Measurements from ENCODE around the gene GLI1. TPM values are rescaled to one million over a fixed set of nuclear protein-coding genes. Genes with fewer than 3 reads are reported as not detected.

The GLI1 gene
- polyA plus RNA-seq, 1 donor (not counting 4 experiments of a cell fraction or from before 2014, with no cell fraction given), result 1.0 TPM

DNA sequence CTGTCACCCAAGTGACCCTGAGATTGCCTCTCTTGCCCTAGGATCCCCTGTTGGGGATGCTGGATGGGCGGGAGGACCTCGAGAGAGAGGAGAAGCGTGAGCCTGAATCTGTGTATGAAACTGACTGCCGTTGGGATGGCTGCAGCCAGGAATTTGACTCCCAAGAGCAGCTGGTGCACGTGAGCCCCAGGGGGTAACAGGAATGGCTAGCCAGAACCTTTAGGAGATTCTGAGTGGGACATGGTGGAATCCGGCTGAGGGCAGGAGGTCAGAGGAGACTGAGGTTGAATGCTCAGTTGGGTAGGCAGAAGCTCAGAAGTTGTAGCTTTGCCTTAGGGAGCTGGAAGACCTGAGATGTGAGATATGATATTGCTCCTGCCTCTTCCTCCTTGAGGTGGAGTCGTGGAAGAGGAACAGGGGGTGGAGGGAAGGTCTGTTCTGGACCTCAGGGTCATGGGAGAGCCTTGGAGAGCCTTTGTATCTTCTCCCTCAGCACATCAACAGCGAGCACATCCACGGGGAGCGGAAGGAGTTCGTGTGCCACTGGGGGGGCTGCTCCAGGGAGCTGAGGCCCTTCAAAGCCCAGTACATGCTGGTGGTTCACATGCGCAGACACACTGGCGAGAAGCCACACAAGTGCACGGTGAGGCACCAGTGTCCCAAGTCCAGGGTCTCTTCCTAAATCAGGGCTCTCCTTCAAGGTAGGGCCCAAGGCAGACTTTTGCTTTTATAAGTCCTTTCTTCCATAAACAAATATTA lies 6.3 kb downstream of the GLI1 start:
- Histone ChIP-seq H4K20me1 (ENCODE audit: control insufficient read depth, extremely low read depth, insufficient read depth, low read length) (no peaks in the 10 kb centered on the region), H3K9me1 (ENCODE audit: control insufficient read depth, extremely low read depth, insufficient read depth, low read length) (no peaks in the 10 kb centered on the region), H3K9me3 (ENCODE audit: control insufficient read depth, low read depth, low read length) (no peaks in the 10 kb centered on the region), H3K27me3 (ENCODE audit: control insufficient read depth, extremely low read depth, insufficient read depth, low read length) (peaks cover 44% of the 10 kb centered on the region), H3K4me1 (ENCODE audit: control insufficient read depth, extremely low read depth, insufficient read depth, low read length) (peaks cover 10% of the 10 kb centered on the region), H3K4me3 (ENCODE audit: control insufficient read depth in 2 of 3, extremely low read depth in 1 of 3, insufficient read depth in 2 of 3, low read depth in 1 of 3, low read length in 3 of 3) (no peak overlapping the region), H3K9ac (ENCODE audit: control insufficient read depth, extremely low read depth, insufficient read depth, low read length) (no peak overlapping the region), H2AFZ (ENCODE audit: control insufficient read depth, low read length) (no peak overlapping the region), H3K27ac (ENCODE audit: control insufficient read depth, insufficient read depth, low read length) (no peak overlapping the region), H3K79me2 (ENCODE audit: control insufficient read depth, insufficient read depth, low read length) (no peaks in the 10 kb centered on the region), H3K36me3 (ENCODE audit: control insufficient read depth in 2 of 2, extremely low read depth in 1 of 2, insufficient read depth in 2 of 2, low read length in 2 of 2) (no peaks in the 10 kb centered on the region), H3K4me2 (ENCODE audit: control insufficient read depth, extremely low read depth, insufficient read depth, low read depth, low read length) (no peak overlapping the region)
- dilution Hi-C loops (cut with MboI; ENCODE audit: extremely low pct_ligation_motif_present, low sequenced_read_pairs), result no loop called here
- TF ChIP-seq, protein P1, sequence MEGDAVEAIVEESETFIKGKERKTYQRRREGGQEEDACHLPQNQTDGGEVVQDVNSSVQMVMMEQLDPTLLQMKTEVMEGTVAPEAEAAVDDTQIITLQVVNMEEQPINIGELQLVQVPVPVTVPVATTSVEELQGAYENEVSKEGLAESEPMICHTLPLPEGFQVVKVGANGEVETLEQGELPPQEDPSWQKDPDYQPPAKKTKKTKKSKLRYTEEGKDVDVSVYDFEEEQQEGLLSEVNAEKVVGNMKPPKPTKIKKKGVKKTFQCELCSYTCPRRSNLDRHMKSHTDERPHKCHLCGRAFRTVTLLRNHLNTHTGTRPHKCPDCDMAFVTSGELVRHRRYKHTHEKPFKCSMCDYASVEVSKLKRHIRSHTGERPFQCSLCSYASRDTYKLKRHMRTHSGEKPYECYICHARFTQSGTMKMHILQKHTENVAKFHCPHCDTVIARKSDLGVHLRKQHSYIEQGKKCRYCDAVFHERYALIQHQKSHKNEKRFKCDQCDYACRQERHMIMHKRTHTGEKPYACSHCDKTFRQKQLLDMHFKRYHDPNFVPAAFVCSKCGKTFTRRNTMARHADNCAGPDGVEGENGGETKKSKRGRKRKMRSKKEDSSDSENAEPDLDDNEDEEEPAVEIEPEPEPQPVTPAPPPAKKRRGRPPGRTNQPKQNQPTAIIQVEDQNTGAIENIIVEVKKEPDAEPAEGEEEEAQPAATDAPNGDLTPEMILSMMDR (optimal IDR thresholded peaks at IDR 0.05 in 1 of 3, IDR thresholded peaks at IDR 0.05 in 1 of 3, conservative IDR thresholded peaks at IDR 0.05 in 1 of 3; ENCODE audit: extremely low read depth in 1 of 3, insufficient read depth in 2 of 3, low read length in 3 of 3), result no peak
- TF ChIP-seq EZH2 (IDR thresholded peaks at IDR 0.05; ENCODE audit: low read length), result no peak
- no peak for FAIRE-seq
- DNase-seq (ENCODE audit: low read depth, low spot score), result no peak

DNA sequence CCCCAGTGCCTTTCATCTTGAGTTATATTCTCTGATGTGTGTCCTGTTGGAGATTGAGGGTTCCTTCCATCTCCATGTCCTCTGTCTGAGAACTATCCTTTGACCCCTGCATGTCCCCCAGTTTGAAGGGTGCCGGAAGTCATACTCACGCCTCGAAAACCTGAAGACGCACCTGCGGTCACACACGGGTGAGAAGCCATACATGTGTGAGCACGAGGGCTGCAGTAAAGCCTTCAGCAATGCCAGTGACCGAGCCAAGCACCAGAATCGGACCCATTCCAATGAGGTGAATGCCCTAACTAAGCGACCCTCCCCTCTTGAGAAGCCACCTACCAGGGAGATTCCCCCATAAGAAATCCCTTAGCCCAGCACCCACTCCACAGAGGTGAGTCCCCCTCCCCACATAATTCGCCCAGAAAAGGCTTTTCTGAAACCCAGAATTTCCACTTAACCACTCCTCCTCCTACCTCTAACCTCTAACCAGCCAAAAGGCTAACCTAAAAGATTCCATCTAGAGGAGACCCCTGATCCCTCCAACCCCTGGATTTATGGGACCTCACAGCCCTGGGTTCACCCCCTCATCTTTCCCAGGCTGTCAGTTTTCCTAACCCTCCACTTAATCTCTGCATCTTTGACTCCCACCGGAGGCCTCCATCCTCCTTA lies 7.8 kb downstream of the GLI1 start:
- Histone ChIP-seq H3K9me3 (ENCODE audit: control insufficient read depth, low read depth, low read length) (no peaks in the 10 kb centered on the region), H2AFZ (ENCODE audit: control insufficient read depth, low read length) (no peak overlapping the region), H3K27ac (ENCODE audit: control insufficient read depth, insufficient read depth, low read length) (no peak overlapping the region), H3K27me3 (ENCODE audit: control insufficient read depth, extremely low read depth, insufficient read depth, low read length) (peaks cover 55% of the 10 kb centered on the region), H3K4me3 (ENCODE audit: control insufficient read depth in 2 of 3, extremely low read depth in 1 of 3, insufficient read depth in 2 of 3, low read depth in 1 of 3, low read length in 3 of 3) (no peak overlapping the region), H3K9me1 (ENCODE audit: control insufficient read depth, extremely low read depth, insufficient read depth, low read length) (no peaks in the 10 kb centered on the region), H3K4me1 (ENCODE audit: control insufficient read depth, extremely low read depth, insufficient read depth, low read length) (peaks cover 3% of the 10 kb centered on the region), H3K36me3 (ENCODE audit: control insufficient read depth in 2 of 2, extremely low read depth in 1 of 2, insufficient read depth in 2 of 2, low read length in 2 of 2) (no peaks in the 10 kb centered on the region), H3K9ac (ENCODE audit: control insufficient read depth, extremely low read depth, insufficient read depth, low read length) (no peak overlapping the region), H3K4me2 (ENCODE audit: control insufficient read depth, extremely low read depth, insufficient read depth, low read depth, low read length) (no peak overlapping the region), H4K20me1 (ENCODE audit: control insufficient read depth, extremely low read depth, insufficient read depth, low read length) (no peaks in the 10 kb centered on the region), H3K79me2 (ENCODE audit: control insufficient read depth, insufficient read depth, low read length) (no peaks in the 10 kb centered on the region)
- TF ChIP-seq EZH2 (IDR thresholded peaks at IDR 0.05; ENCODE audit: low read length), result no peak
- TF ChIP-seq, protein P1 (optimal IDR thresholded peaks at IDR 0.05 in 1 of 3, IDR thresholded peaks at IDR 0.05 in 1 of 3, conservative IDR thresholded peaks at IDR 0.05 in 1 of 3; ENCODE audit: extremely low read depth in 1 of 3, insufficient read depth in 2 of 3, low read length in 3 of 3), result no peak
- dilution Hi-C loops (cut with MboI; ENCODE audit: extremely low pct_ligation_motif_present, low sequenced_read_pairs), result no loop called here
- DNase-seq (ENCODE audit: low read depth, low spot score) (no peak), FAIRE-seq (no peak)
